Measurements from ENCODE around the gene KRTAP2-4.
"Not testable (repeated sequence)": the region's sequence is repeated elsewhere in the genome, so short reads cannot be mapped to it uniquely, and the experiment has no call there.

Gene KRTAP2-4

GRCh38 chr17:41101586-41102259 is 36.0 kb upstream of the KRTAP2-4 start, which contains the start of gene KRTAP4-16:
Gene KRTAP4-16, minus strand, starts transcription at chr17:41102209. Its CDS starts 0 bp downstream, at chr17:41102209.
- no peaks in the 10 kb centered on the region for H3K4me1 ChIP-seq (ENCODE audit: insufficient read depth, low read length, severe bottlenecking)
- H3F3A ChIP-seq (ENCODE audit: insufficient read depth, low read length), result no peaks in the 10 kb centered on the region
- no peaks in the 10 kb centered on the region for H3K27me3 ChIP-seq (ENCODE audit: insufficient read depth, low read length)
- H3K79me2 ChIP-seq (ENCODE audit: insufficient read depth, low read length), result no peaks in the 10 kb centered on the region
- no peak within 1 kb of the TSS for H3K27ac ChIP-seq (ENCODE audit: low read depth, low read length, poor library complexity, severe bottlenecking)
- no peak within 1 kb of the TSS for H3K4me2 ChIP-seq (ENCODE audit: low read length)
- TF ChIP-seq EZH2 (IDR thresholded peaks at IDR 0.05; ENCODE audit: borderline replicate concordance, low read length) (no peak), CTCF (IDR thresholded peaks at IDR 0.05; ENCODE audit: low read length) (no peak)
- H3K4me3 ChIP-seq (ENCODE audit: low read depth, low read length, poor library complexity, severe bottlenecking), result no peak within 1 kb of the TSS
- no peak within 1 kb of the TSS for H2AFZ ChIP-seq (ENCODE audit: low read length)
- no peaks in the 10 kb centered on the region for H3K36me3 ChIP-seq (ENCODE audit: insufficient read depth, low read length)
- no peaks in the 10 kb centered on the region for H3K9me3 ChIP-seq (ENCODE audit: low read length)
- H4K20me1 ChIP-seq (ENCODE audit: insufficient read depth, low read length), result no peaks in the 10 kb centered on the region
- H3K9me2 ChIP-seq (ENCODE audit: low read depth, low read length), result no peaks in the 10 kb centered on the region
- no peak within 1 kb of the TSS for H3K9ac ChIP-seq (ENCODE audit: low read length)

GRCh38 chr17:41099682-41100480 is 34.2 kb upstream of the KRTAP2-4 start:
- not testable (repeated sequence) for H3K27ac ChIP-seq (ENCODE audit: low read depth, low read length, poor library complexity, severe bottlenecking); H3K4me2 ChIP-seq (ENCODE audit: low read length); H3K4me3 ChIP-seq (ENCODE audit: low read depth, low read length, poor library complexity, severe bottlenecking); H3K9me3 ChIP-seq (ENCODE audit: low read length); H3K9me2 ChIP-seq (ENCODE audit: low read depth, low read length); H3K9ac ChIP-seq (ENCODE audit: low read length); H2AFZ ChIP-seq (ENCODE audit: low read length); H3F3A ChIP-seq (ENCODE audit: insufficient read depth, low read length); H3K36me3 ChIP-seq (ENCODE audit: insufficient read depth, low read length); H3K27me3 ChIP-seq (ENCODE audit: insufficient read depth, low read length); H4K20me1 ChIP-seq (ENCODE audit: insufficient read depth, low read length); H3K4me1 ChIP-seq (ENCODE audit: insufficient read depth, low read length, severe bottlenecking); H3K79me2 ChIP-seq (ENCODE audit: insufficient read depth, low read length)

- Histone ChIP-seq H3K36me3 (ENCODE audit: insufficient read depth, low read length) (no peaks in the 10 kb centered on the region), H3K9me3 (ENCODE audit: low read length) (no peaks in the 10 kb centered on the region), H3K4me1 (ENCODE audit: insufficient read depth, low read length, severe bottlenecking) (no peaks in the 10 kb centered on the region), H2AFZ (ENCODE audit: low read length) (no peak overlapping the region), H3K4me2 (ENCODE audit: low read length) (no peak overlapping the region), H3K9me2 (ENCODE audit: low read depth, low read length) (no peaks in the 10 kb centered on the region), H3K79me2 (ENCODE audit: insufficient read depth, low read length) (no peaks in the 10 kb centered on the region), H3K27ac (ENCODE audit: low read depth, low read length, poor library complexity, severe bottlenecking) (no peak overlapping the region), H4K20me1 (ENCODE audit: insufficient read depth, low read length) (no peaks in the 10 kb centered on the region), H3K9ac (ENCODE audit: low read length) (no peak overlapping the region), H3K4me3 (ENCODE audit: low read depth, low read length, poor library complexity, severe bottlenecking) (no peak overlapping the region), H3K27me3 (ENCODE audit: insufficient read depth, low read length) (no peaks in the 10 kb centered on the region), H3F3A (ENCODE audit: insufficient read depth, low read length) (no peaks in the 10 kb centered on the region)
- no peak for TF ChIP-seq CTCF (IDR thresholded peaks at IDR 0.05; ENCODE audit: low read length)
- no peak for TF ChIP-seq EZH2 (IDR thresholded peaks at IDR 0.05; ENCODE audit: borderline replicate concordance, low read length)
These were observed 32.8 kb upstream of the KRTAP2-4 start for GRCh38 chr17:41098481-41098880.
